ENCODE results near the gene RABAC1.
"Not testable (repeated sequence)": the region's sequence is repeated elsewhere in the genome, so short reads cannot be mapped to it uniquely, and the experiment has no call there.

RABAC1 gene, protein sequence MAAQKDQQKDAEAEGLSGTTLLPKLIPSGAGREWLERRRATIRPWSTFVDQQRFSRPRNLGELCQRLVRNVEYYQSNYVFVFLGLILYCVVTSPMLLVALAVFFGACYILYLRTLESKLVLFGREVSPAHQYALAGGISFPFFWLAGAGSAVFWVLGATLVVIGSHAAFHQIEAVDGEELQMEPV

DNA sequence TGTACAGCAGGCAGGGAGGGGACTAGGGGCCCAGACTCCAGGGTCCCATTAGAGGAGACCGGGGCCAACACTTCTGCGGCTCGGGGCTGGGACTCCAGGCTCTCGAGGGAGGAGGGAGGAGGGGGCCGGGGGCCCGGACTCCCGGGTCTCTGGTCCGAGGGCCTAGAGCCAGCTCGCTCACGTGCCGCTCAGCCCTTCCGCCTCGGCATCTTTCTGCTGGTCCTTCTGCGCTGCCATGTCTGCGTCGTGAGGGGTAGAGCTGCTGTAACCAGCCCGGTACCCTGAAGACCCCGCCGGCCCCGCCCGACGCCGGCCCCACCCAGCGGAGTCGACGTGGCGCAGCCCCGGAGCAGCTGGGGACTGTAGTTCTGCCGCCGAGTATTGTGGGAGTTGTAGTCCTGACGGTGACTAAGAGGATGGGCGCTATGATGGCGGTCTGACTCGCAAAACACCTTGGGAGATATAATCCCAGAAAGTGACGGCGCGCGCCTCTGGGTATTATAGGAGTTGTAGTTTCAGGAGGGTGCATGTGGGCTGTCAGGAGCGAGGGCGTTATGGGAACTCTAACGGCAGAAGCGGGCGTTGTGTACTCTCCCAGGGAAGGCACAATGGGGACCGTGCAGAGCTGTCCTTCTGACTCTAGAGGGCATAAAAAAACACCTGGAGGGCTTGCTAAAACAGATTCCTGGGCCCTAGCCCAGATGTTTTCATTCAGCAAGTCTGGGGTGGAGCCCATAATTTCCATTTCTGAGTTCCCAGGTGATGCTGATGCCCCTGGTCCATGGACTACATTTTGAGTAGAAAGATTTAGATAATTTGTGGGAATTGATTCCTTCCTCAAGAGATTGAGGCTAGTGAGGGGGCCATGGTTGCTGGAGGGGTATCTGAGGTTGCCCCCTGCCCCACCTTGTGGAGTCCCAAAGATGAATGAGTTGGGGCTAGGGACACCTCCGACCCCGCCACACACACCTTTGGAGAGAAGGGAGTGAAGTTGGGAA, at the start of gene RABAC1:
TSS of gene RABAC1 (minus strand) at position 266 of the 998 bp plus-strand sequence. CDS start at position 237, 29 bp downstream.
- peak; percentile 80 for DNase-seq (ENCODE audit: low read depth in 2 of 2)

DNA sequence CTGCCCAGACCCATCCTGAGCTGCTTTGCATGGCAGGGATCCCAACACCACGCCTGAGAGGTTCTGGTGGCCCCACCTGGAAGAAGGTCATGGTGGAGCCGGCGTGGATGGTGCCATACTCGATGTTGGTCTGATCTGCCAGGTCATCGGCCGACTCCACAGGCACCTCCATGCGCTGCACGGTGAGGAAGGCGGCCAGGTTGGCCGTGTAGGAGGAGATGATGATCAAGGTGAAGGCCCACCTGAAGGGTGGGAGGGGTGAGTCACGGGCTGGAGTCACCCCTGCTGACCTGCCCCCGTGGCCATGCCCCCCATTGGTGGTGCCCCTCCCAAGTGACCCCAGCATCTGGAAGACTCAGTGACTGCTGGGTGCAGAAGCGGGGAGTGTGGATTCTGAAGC, 47.4 kb upstream of the RABAC1 start:
- no peak for DNase-seq (ENCODE audit: low read depth in 2 of 2)

DNA sequence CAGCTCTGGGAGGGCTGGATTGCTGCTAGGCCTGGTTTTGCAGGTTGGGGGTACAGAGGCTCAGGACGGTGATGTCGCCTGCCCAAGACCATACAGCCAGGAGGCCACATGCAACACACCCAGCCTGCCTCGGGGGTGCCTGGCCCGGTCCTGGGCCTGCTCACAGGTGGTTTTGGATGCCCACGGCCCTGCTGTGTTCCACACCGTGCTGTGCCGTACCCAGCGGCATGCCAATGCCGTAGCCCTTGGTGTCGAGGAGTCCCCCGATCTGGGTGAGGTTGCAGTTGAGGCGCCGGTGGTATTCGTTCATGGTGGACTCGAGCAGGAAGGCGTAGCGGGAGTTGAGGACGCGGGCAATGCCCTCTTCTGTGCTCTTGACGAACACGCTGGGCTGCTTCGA, 46.4 kb upstream of the RABAC1 start:
- DNase-seq (ENCODE audit: low read depth in 2 of 2), result no peak

DNA sequence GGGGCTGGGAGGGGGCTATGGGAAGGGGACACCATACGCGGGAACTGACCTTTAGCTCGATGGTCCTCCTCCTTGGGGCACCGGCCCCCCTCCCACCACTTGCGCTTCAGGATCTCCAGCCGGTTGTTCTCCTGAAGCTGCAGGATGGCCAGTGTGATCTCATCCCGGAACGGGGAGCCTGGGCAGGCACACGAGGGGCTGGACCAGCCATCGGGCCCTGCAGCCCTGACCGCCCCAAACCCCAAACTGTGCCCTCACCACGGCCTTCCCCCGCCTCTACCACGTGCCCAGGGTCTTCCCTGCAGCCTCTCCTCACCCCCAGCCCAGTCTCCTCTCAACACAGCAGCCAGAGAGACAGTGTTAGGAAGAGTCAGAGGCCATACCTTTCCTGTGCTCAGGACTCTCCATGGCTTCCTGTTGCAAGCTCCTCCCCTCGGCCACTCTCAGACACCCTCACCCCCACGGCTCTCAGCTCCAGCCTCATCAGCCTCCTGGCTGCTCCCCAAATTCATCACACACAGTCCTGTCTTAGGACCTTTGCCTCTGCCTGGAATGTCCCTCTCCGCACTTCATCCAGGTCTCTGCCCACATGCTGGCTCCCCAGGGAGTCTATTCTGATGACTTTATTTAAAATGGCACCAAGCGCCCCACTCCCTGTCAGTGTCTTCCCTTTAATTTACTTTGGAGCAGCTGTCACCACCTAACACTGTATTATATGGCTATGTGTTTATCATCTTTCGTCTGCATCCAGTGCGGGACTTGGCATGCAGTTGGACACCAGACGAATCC, 44.6 kb upstream of the RABAC1 start:
- DNase-seq (ENCODE audit: low read depth in 2 of 2), result no peak

DNA sequence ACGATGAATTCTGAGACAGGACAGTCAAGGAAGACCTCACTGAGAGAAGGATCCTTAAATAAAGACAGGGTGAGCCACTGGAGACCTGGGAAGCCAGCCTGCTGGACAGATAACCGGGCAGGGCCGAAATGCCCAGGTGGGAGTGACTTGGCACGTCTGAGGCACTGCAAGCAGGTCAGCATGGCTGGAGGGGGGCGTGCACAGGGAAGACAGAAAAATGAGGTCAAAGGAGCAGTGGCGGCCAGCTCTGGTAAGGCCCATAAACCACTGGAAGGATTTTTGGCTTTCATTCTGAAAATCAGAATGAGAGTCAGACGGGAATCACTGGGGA, 40.7 kb upstream of the RABAC1 start:
- DNase-seq (ENCODE audit: low read depth in 2 of 2), result no peak

DNA sequence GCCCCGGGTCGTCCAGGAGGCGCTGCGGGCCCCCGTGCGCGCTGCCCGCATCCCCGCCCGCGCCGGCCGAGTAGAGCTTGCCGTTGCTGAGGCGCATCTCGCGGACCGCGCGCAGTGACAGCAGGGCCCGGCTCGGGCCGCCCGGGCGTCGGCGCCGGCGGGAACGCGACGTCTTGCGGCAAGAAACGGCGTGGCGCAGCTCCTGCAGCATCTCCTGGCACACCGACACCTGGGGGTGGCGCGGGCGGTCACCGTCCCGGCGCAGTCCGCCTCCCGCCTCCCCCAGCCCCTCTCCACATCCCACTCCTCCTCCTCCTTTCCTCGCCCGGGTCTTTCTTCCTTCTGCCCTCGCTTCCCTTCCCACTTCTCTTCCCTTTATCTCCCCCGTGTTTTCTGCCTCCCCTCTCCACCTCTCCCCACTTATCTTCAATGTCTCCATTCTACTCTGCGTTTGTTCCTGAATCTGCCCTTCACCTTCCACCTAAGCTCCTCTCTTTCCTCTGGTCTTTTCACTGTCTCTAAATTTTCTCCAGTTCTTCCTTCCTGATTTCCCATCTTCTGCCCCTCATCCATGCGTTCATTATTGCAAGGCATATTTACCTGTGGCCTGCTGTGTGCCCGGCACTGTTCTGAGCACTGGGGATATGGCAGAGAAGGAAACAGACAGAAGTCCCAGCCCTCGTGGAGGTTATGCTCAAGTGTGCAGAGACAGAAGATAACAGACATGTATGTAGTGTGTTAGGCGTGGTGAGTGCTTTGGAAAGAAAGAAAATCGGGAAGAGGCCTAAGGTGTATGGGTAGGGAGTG, 40.2 kb upstream of the RABAC1 start:
- no peak for DNase-seq (ENCODE audit: low read depth in 2 of 2)

DNA sequence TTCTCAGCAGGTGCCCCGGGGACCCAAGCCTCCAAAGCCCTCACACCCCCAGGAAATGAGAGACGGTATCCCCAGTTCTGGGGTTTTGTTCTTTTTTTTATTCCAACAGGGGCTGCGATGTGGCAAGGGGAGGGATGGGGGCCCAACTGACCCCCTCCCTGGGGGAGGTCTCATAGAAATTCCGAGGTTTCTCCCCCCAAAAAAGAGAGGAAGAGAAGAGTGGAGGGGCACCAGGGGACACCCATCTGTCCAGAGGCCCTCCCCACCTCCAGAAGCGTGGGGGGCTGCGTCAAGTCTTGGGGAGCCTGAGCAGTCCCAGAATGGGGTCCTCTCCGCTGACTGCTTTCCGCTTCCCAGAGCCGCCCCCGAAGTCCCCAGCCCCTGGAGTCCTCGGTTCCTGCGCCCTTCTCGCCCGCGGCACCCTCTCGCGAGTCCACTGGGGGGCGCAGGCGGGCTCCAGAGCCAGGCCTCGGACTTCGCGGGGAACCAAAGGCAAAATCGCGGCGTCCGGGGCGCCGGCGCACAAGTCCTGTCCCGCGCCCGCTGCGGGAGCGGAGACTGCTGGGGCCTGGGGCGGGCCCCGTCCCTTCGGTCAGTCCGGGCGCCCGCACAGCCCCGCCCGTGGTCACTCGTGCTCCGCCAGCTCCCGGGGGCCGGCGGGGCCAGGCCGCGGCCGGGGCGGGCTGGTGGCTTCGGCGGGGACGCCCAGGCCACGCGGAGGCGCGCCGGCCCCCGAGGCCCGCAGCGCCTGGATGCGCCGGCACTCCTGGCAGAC, 39.3 kb upstream of the RABAC1 start:
- no peak for DNase-seq (ENCODE audit: low read depth in 2 of 2)

DNA sequence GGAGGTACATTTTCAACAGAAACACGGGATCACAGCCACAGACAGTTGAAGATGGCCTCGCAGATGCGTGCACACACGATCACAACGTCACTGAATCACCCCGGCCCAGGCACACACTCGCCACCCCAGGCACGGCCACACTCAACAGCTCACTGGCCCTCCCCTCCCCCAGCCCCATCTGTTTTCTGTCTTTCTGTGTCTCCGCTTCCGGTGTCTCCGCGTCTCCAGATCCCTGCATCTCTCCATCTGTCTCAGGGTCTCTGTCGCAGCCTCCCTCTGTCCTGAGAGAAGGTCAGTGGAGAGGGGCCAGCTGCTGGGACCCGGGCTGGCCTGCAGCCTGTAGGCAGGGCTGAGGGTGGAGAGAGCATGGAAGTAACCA, 38.7 kb upstream of the RABAC1 start:
- DNase-seq (ENCODE audit: low read depth in 2 of 2), result no peak

DNA sequence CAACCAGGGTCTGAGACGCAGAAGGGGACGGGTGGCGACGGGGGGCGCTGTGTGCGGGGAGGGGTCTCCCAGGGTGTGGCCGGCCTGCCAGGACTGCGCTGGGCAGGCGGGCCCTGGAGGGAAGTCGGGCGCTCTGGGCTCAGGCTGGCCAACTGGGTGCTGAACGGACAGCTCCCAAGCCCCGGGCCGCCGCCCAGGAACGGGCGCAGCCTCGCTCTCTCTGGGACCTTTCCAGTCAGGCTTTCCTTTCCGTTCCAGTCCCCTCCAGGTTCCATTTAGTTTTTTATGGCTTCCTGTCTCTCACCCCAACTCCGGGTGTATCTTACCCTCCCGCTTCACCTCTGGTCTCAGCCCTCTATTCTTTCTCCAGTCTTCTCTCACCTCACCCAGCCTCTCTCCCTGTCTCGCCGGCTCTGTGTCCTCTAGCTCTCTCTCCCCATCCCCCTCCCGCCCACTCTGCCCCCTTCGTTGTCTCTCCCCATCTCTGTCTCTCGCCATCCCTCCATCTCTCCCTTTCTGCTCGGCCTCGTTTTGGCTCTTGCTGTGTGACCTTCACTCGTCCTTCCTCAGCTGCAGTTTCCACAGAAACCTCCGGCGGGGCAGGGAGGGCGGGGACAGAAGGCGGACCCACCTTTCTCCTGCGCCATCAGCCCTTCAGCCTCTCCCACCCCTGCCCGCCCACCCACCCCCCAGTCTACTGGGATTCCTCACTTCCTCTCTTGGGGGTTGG, 38.2 kb upstream of the RABAC1 start:
- no peak for DNase-seq (ENCODE audit: low read depth in 2 of 2)

DNA sequence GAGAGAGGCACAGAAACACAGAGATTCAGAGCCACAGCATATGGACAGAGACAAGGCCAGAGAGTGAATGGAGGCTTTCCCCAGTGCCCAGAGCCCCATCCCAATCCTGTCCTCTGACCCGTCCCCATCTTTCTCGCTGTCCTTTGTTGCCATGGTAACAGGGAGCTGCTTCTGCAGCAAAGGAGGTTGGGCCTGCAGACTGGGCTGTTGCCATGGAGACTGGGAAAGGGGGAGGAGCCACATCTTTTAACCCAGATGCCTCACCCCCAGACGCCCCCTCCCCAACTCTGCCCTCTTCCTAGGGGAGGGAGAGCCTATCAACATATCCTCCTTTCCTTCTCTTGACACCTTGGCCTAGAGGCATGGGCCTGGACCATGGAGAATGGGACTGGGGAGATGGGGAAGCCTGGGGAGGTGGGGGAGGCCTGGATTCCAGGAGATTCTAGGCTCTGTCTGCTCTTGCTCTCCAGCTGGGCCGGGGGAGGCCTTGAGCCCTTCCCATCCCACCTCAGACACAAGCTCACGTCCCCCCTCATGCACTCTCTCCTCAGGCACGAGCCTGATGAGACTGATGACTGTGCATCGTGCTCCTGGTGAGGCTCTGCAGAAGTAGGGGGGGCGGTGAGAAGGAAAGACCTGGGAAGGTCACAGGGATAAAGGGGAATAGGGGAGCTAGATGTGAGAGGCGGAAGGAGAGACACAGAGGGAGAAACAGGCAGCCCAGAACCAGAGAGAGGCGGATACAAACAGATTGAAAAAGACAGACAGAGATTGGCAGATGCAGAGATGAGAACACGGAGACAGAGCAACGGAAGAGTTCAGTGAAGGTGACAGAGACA, 37.1 kb upstream of the RABAC1 start:
- DNase-seq (ENCODE audit: low read depth in 2 of 2), result no peak

DNA sequence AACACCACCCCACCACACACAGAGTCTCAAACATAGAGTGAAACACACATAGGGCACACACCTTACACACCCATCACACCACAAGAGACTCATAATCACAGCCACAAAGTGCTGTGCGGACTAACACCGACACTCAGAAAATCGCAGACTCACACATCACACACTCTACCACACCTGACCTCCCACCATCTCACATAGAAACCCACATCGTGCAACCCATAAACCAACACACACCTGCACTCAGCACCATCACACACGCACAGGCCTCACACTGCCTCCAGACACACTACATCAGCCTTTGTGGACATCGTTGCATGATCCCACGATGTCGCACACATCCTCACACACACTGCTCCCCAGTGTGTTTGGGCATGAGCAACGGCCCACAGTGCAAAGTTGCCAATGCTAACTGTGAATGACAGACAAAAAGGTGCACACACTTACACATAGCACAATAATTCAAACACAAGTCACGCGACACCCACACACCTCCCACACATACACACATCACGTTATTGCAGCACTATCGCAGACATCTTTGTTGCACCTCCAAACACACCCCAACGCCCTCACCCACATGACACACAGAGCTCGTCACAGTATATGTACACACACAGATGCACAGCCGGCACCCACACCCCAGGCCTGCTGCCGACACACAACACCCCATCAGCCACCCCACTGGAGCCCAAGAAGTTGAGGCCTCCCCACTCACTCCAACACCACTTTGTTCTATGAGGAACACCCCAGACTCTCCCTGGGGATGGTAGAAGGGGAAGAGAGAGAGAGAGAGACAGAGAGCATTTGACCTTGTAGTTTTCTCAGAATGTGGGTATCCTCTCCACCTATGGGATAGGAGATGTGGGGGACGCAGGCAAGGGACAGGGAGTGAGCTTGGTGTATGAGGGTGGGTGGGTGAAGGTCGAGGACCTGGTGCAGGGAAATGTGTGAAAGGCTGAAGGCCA, 36.2 kb upstream of the RABAC1 start:
- DNase-seq (ENCODE audit: low read depth in 2 of 2), result no peak

DNA sequence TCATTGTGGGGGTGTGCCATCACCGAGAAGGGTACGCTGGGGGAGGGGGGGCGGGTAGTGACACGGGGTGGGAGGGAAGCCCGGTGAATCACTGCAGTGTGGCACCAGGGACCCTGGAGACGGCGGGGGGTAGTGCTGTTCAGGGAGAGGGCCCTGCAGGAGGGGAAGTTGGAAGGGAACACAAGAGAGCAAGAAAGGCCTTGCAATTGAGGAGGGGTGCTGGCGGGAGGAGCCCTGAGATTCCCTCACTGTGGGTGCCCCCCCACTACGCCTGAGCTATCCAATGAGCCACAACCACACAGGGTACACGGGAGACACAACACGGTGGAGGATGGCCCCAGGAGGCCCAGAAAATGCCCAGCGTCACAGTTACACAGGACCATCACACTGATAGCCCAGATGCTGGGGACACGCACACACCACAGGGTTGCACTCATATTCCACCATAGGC, 35.4 kb upstream of the RABAC1 start:
- DNase-seq (ENCODE audit: low read depth in 2 of 2), result no peak

DNA sequence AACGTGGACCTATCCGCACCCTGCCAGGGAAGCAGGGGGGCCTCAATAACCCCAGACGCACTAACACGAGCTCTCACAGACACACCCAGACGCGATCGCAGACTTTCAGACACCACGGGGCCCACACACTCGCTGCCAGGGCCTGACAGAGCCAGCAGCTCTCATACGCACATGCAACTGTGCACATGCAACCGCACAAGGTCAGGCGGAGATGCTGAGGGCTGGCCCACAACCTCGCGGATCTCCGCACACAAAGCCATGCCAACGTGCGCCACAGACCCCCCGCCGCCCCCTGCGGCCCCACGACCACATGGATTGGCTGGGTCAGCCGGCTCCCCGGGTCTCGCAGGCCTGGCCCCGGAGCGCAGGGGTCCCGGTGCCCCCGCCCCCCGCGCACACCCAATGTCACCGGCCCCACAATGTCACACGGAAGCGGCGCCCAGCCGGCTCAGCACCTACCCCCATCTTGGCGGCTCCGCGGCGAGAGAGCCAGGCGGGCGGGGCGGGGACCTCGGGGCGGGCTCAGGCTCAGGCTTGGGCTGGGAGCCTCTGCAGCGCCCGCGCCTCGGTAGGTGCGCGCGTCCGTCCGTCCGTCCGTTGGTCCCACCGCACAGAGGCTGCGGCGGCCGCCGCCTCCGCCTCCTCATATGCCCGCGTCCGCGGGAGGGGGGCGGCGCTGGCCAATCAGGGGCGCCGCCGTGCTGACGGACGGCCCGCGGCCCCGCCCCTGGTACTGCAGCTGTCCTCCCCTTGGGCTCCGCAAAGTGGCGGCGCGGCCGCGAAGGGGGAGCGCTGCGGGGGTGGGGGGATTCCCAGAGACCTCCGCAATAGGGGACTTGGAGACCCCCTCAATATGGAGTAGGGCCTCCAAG, 34.7 kb upstream of the RABAC1 start, which contains the start of gene ATP1A3:
TSS of gene ATP1A3 (minus strand) at position 619 of the 872 bp plus-strand sequence. CDS start at position 465, 154 bp downstream.
- no peak for DNase-seq (ENCODE audit: low read depth in 2 of 2)

DNA sequence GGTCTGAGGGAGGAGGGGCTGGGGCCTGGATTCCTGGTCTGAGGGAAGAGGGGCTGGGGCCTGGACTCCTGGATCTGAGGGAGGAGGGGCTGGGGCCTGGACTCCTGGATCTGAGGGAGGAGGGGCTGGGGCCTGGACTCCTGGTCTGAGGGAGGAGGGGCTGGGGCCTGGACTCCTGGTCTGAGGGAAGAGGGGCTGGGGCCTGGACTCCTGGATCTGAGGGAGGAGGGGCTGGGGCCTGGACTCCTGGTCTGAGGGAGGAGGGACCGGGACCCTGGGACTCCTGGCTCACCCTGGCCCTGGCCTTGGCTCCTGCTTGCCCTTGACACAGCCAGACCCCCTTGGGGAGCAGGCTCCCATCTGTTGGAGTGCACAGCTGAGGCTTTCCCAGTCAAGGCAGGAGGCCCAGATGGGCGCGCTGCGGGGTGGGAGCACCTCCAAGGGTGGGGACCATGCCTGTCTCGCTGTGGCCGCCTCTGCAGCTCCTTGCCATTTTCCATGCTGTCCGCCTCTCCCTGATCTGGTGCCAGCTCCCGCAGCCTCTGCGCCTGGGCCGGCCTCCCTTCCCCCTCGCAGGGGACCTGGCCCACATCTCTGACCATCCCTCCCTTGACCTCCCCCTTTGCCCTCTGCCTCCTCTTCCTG, 32.9 kb upstream of the RABAC1 start:
- DNase-seq (ENCODE audit: low read depth in 2 of 2), result not testable (repeated sequence)

DNA sequence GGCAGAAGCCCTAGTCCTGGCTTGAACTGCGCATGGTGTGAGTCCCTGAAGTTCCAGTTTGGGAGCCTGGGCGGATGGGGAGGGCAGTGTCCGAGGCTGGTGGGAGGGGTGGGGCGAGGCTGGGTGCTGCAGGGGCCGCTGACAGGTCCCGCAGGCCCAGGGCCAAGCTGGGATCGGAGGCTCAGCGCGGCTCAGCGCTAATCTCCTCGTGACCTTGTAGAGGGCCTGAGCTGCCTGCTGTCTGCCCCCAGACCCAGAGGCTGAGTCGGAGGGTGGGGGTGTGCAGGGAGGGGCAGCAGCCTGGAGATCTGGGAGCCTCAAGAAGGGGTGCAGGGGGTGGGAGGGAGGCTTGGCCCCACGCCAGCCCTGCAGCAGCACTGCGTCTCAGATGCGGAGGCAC, 31.9 kb upstream of the RABAC1 start:
- DNase-seq (ENCODE audit: low read depth in 2 of 2), result no peak

DNA sequence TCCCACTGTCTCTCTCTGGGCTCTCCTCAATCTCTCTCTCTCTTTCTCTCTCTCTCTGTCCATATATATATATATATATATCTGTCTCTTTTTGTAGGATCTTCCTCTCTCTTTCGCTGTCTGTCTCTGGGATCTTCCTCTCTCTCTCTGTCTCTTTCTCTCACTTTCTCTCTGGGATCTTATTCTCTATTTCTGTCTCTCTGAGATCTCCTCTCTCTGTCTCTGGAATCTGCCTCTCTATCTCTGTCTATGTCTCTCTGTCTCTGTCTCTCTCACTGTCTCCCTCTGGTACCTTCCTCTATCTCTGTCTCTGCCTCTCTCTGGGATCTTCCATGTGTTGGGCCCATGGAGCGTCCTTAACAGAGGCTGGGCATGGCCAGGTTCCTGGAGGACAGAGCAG, 31.5 kb upstream of the RABAC1 start:
- no peak for DNase-seq (ENCODE audit: low read depth in 2 of 2)

Data from fibroblast of skin of left quadriceps (primary cell).